Measurements from ENCODE around the gene ARHGAP23. TPM values are rescaled to one million over a fixed set of nuclear protein-coding genes. Genes with fewer than 3 reads are reported as not detected.
A peak's percentile ranks its signal among the peaks of the same experiment; 100 is the strongest.
"Not testable (repeated sequence)": the region's sequence is repeated elsewhere in the genome, so short reads cannot be mapped to it uniquely, and the experiment has no call there.

ARHGAP23 gene
- polyA plus RNA-seq, 3 donors: 0.03 to 0.21 (median 0.09) TPM

DNA sequence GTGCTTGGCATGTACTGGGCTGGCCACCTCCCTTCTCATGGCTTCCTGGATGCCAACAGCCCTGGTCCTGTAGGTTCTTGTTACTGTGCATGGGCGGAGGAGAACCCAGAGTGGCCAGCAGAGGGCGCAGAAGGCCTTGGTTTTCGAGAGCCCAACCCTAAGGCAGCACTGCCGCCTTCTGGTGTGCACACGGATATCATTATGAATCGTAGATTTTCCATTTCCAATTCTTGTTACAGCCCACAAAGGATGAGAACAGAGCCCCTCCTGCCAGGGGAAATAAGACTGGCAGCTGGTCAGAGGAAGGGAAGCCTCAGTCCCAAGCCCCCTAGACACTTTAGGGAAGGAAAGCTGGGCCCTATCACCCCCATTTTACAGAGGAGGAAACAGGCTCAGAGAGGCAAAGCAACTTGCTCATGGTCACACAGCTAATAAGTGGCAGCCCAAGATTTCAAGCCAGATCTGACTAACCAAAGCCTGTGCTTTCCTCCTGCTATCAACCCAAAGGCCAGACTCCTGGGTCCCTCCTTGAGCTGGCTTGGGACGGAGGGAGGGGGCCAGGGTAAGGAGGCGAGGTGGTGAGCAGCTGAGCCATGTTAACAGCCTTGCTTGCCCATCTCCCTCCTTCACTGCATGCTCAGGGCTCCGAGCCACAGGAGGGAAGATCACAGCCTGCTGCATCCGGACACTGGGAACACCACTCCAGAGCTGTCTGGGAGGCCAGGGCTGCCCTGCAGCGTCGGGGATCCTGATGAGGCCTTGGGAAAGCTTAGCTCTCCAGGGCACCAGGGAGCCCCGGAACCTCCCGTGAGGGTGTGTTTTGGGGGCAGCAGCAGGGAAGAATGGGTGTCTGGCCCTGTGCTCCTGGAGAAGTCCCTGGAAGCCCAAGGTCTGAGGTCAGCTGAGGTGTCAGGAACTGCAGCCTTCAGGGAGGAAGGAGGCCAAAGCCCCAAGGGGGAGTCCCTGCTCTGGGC lies 64.1 kb downstream of the ARHGAP23 start:
- DNase-seq: peak; percentile 72 to 78 (median 72)
- peak; percentile 83 for TF ChIP-seq CTCF (IDR thresholded peaks at IDR 0.05)
- H3K9ac ChIP-seq (ENCODE audit: insufficient read depth, low read length, poor library complexity, severe bottlenecking); H3K27me3 Mint-ChIP-seq (ENCODE audit: low read depth in 3 of 3); H3K4me2 ChIP-seq (replicated peaks; ENCODE audit: extremely low read depth, low read length, poor library complexity, severe bottlenecking); H2AFZ ChIP-seq (ENCODE audit: insufficient read depth, low read depth, low read length, poor library complexity, severe bottlenecking); H3K9me3 ChIP-seq (replicated peaks in 1 of 2; ENCODE audit: control insufficient read depth in 1 of 2, insufficient read depth in 1 of 2, low read length in 2 of 2); H4K20me1 ChIP-seq (ENCODE audit: insufficient read depth, low read length); H3K4me3 Mint-ChIP-seq; H3K36me3 ChIP-seq (replicated peaks in 1 of 2; ENCODE audit: control insufficient read depth in 1 of 2, insufficient read depth in 2 of 2, low read length in 2 of 2); H3K4me1 ChIP-seq (ENCODE audit: control insufficient read depth in 1 of 2, insufficient read depth in 2 of 2, low read length in 2 of 2); H3K4me1 Mint-ChIP-seq; H3K27ac ChIP-seq (ENCODE audit: low read depth in 1 of 2, low read length in 2 of 2); H3K79me2 ChIP-seq (ENCODE audit: insufficient read depth, low read length); H3K4me3 ChIP-seq (replicated peaks in 1 of 3; ENCODE audit: low read depth in 2 of 3, low read length in 3 of 3); H3K27me3 ChIP-seq (ENCODE audit: control insufficient read depth in 2 of 2, insufficient read depth in 2 of 2, low read length in 2 of 2); H3K9me3 Mint-ChIP-seq: not testable (repeated sequence)
- WGBS (ENCODE audit: insufficient coverage): 95% methylated on average over 8 of the region's 14 CpGs
- intact Hi-C loops (cut with micrococcal nuclease): loop anchor here (2.0 to 5.0 kb wide), 2 partner anchors 174 to 175 kb away; no protein-coding TSS in a partner anchor
- H3K36me3 Mint-ChIP-seq: peaks cover 2 to 13% of the 10 kb centered on the region in 2 donors
- peak overlapping the region in 1 of 7 donors; percentile 61 for H3K27ac Mint-ChIP-seq

GRCh38 chr17:38494152-38494551 lies 65.9 kb downstream of the ARHGAP23 start:
- not testable (repeated sequence) for H3K4me2 ChIP-seq (replicated peaks; ENCODE audit: extremely low read depth, low read length, poor library complexity, severe bottlenecking); H3K27ac Mint-ChIP-seq; H2AFZ ChIP-seq (ENCODE audit: insufficient read depth, low read depth, low read length, poor library complexity, severe bottlenecking); H3K79me2 ChIP-seq (ENCODE audit: insufficient read depth, low read length); H3K9ac ChIP-seq (ENCODE audit: insufficient read depth, low read length, poor library complexity, severe bottlenecking); H3K4me3 ChIP-seq (replicated peaks in 1 of 3; ENCODE audit: low read depth in 2 of 3, low read length in 3 of 3); H3K36me3 ChIP-seq (replicated peaks in 1 of 2; ENCODE audit: control insufficient read depth in 1 of 2, insufficient read depth in 2 of 2, low read length in 2 of 2); H3K4me1 Mint-ChIP-seq; H3K9me3 Mint-ChIP-seq; H3K9me3 ChIP-seq (replicated peaks in 1 of 2; ENCODE audit: control insufficient read depth in 1 of 2, insufficient read depth in 1 of 2, low read length in 2 of 2); H4K20me1 ChIP-seq (ENCODE audit: insufficient read depth, low read length); H3K4me3 Mint-ChIP-seq; DNase-seq; H3K27me3 Mint-ChIP-seq (ENCODE audit: low read depth in 3 of 3); H3K27me3 ChIP-seq (ENCODE audit: control insufficient read depth in 2 of 2, insufficient read depth in 2 of 2, low read length in 2 of 2); H3K27ac ChIP-seq (ENCODE audit: low read depth in 1 of 2, low read length in 2 of 2); H3K4me1 ChIP-seq (ENCODE audit: control insufficient read depth in 1 of 2, insufficient read depth in 2 of 2, low read length in 2 of 2)
- 100% methylated on average over 8 of the region's 16 CpGs for WGBS (ENCODE audit: insufficient coverage)
- H3K36me3 Mint-ChIP-seq: peaks cover 2 to 14% of the 10 kb centered on the region in 2 donors
- intact Hi-C loops (cut with micrococcal nuclease): loop anchor here in 1 of 2 donors (5.0 kb wide), 1 partner anchor 173 kb away; no protein-coding TSS in a partner anchor

GRCh38 chr17:38497656-38498055 lies 69.4 kb downstream of the ARHGAP23 start:
- H3K27ac ChIP-seq (ENCODE audit: low read depth in 1 of 2, low read length in 2 of 2); H3K4me1 ChIP-seq (ENCODE audit: control insufficient read depth in 1 of 2, insufficient read depth in 2 of 2, low read length in 2 of 2); H3K79me2 ChIP-seq (ENCODE audit: insufficient read depth, low read length); H3K27me3 Mint-ChIP-seq (ENCODE audit: low read depth in 3 of 3); H3K4me3 ChIP-seq (replicated peaks in 1 of 3; ENCODE audit: low read depth in 2 of 3, low read length in 3 of 3); H4K20me1 ChIP-seq (ENCODE audit: insufficient read depth, low read length); H3K9me3 Mint-ChIP-seq; H2AFZ ChIP-seq (ENCODE audit: insufficient read depth, low read depth, low read length, poor library complexity, severe bottlenecking); H3K4me1 Mint-ChIP-seq; DNase-seq; H3K9me3 ChIP-seq (replicated peaks in 1 of 2; ENCODE audit: control insufficient read depth in 1 of 2, insufficient read depth in 1 of 2, low read length in 2 of 2); H3K4me3 Mint-ChIP-seq; H3K4me2 ChIP-seq (replicated peaks; ENCODE audit: extremely low read depth, low read length, poor library complexity, severe bottlenecking); H3K36me3 ChIP-seq (replicated peaks in 1 of 2; ENCODE audit: control insufficient read depth in 1 of 2, insufficient read depth in 2 of 2, low read length in 2 of 2); H3K9ac ChIP-seq (ENCODE audit: insufficient read depth, low read length, poor library complexity, severe bottlenecking); H3K27me3 ChIP-seq (ENCODE audit: control insufficient read depth in 2 of 2, insufficient read depth in 2 of 2, low read length in 2 of 2); intact Hi-C loops (cut with micrococcal nuclease): not testable (repeated sequence)
- 100% methylated on average over 3 of the region's 10 CpGs for WGBS (ENCODE audit: insufficient coverage)
- peaks cover 2 to 12% of the 10 kb centered on the region in 2 donors for H3K36me3 Mint-ChIP-seq
- peak overlapping the region in 1 of 7 donors; percentile 75 for H3K27ac Mint-ChIP-seq
